Measurements from ENCODE around the gene GALNT13.

- TF ChIP-seq HOXA7 (CRISPR knock-in tag; IDR thresholded peaks at IDR 0.05), result no peak
- TF ChIP-seq TP53 (CRISPR knock-in tag; IDR thresholded peaks at IDR 0.05), result no peak
- no peak for TF ChIP-seq EP300 (IDR thresholded peaks at IDR 0.05)
- no peak for TF ChIP-seq USF2 (IDR thresholded peaks at IDR 0.05)
- TF ChIP-seq MAZ (IDR thresholded peaks at IDR 0.05; ENCODE audit: borderline replicate concordance, low read depth, low read length), result no peak
- TF ChIP-seq SMC3 (IDR thresholded peaks at IDR 0.05), result no peak
- TF ChIP-seq POLR2AphosphoS2 (conservative IDR thresholded peaks at IDR 0.05; ENCODE audit: low read length), result no peak
- no peak for TF ChIP-seq CTCF (IDR thresholded peaks at IDR 0.05)
- TF ChIP-seq POLR2A (IDR thresholded peaks at IDR 0.05; ENCODE audit: low read length), result no peak
- no peak for TF ChIP-seq JUNB (IDR thresholded peaks at IDR 0.05)
- TF ChIP-seq JUN (IDR thresholded peaks at IDR 0.05), result no peak
- TF ChIP-seq BHLHE40 (IDR thresholded peaks at IDR 0.05; ENCODE audit: low read depth, low read length), result no peak
- TF ChIP-seq REST (IDR thresholded peaks at IDR 0.05), result no peak
- TF ChIP-seq CEBPB (IDR thresholded peaks at IDR 0.05), result no peak
These were observed 408.8 kb downstream of the GALNT13 start for GRCh38 chr2:154280543-154280942.
